GM18858 (cell line): Measurements from ENCODE around the gene GRM5.

Source experiments
- ATAC-seq: cut with Tn5 transposase; IDR thresholded peaks from one replicate; pipeline ENCODE4 v1.9.1; 2021; ENCODE audit not compliant: unreplicated experiment

GRM5 gene

DNA sequence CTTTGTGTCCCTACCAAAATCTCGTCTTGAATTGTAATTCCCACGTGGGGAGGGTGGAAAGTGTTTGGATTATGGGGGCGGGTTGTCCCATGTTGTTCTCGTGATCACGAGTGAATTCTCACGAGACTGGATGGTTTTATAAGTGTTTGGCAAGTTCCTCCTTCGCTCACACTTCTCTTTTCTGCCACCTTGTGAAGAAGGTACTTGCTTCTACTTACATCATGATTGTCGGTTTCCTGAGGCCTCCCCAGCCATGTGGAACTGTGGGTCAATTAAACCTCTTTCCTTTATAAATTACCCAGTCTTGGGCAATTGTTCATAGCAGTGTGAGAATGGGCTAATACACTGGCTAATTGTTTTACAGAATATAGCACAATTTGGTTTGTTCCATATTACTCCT is 326.3 kb downstream of the GRM5 start:
- ATAC-seq, result no peak

DNA sequence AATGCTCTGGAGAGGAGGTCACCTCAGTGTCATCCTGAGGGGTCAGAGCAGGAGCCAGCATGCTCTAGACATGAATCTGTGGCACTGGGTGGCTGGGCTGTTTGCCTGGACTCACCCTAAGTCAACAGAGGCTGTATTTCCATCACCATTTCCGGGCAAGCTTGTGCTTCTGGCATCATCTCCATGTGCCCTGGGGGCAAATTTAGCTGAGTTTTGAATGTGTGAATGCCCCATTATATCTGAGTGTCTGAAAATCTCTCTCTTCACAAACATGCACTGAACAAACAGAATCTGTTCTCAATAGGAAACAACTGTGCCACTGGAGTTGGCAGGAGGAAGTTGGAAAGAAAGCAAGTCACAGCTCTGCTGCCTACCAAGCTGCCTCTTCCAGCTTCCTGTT is 356.2 kb downstream of the GRM5 start:
- no peak for ATAC-seq

DNA sequence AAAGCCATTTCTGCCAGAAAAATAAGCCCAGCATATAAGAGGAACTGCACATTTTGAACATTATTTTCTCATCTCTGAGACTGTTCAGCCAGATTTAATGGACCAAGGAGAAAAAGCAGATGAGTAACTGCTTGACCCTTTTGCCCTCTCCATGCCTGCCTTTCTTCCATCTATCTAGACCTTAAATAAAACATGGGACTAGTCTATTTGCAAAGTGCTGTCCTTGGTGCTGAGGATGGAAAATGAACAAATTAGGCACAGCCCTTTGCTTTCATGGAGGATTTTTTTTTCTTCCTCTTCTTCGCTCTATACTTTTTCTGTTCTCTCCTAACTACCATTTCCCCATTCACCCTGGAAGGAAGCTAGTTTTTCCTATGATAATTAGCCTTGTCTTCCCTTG is 361.3 kb downstream of the GRM5 start:
- no peak for ATAC-seq

DNA sequence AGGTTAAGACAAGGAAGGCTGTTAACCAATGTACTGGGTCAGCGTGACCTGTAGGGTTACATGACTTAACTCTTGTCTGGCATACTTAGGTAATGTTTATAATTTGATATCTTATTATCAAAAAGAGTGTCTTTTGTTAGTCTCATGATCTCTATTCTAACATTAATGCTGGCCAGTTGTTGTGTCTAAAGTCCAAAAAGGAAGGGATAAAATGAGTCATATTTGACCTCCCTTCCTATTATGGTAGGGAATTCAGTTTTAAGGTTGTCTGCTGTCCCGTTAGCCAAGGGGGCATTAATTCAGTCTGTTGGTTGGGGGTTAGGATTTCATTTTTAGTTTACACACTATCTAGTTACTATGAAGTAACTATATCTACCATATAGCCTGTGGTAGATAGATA is 364.0 kb downstream of the GRM5 start:
- no peak for ATAC-seq

DNA sequence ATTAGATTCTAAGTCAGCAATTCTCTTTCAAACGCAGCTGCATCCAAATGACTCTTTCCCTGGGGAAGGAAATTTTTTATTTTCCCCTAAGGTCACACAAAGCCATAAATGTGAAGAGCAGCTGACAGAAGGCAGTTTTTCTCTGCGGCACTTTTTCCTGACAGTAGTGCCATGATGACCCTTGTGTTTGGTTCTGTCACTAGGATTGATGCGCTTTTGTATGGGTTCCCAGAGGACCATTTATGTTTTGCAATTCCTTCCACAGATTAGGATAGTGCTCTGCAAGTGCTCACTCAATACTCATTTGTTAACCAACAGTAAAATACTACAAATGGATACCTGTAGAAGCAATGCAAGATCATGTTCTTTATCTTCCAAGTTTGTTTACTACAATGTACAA is 368.6 kb downstream of the GRM5 start:
- no peak for ATAC-seq

- no peak for ATAC-seq
Measured at GRCh38 chr11:88695689-88696414, 369.9 kb downstream of the GRM5 start.

DNA sequence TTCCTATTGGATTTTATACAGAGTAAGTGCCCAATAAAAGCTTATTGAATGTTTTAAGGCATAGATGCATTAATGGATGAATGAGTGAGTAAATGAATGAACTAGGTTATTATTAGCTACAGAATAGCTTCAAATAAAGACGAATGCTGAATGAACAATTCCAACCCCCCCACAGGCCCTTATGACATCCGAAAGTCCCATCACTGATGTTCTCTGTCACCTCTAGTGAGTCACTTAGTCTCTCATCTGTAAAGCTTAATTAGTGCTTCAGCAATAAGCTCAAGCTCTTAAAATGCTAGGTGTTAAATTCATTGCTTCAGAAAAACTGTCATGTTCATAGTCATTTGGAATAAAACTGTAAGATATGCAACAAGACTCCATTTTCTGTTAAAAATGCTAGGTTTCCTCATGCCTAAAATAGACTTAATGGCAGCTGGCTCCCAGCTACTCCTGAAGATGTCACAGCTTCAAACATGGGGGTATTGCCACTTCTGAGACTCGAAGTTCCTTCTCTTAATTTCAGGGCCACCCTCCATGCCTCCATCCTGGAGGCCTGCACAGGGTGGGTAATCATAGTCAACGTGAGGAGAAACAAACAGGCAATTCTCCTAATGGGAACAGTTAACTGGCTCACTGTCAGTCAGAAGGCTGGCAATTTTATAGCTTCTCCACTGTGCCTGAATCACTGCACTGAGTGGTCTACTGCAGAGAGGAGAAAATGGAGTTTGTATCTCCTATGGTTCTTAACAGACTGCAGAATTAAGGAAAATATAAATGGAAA is 373.3 kb downstream of the GRM5 start:
- no peak for ATAC-seq

DNA sequence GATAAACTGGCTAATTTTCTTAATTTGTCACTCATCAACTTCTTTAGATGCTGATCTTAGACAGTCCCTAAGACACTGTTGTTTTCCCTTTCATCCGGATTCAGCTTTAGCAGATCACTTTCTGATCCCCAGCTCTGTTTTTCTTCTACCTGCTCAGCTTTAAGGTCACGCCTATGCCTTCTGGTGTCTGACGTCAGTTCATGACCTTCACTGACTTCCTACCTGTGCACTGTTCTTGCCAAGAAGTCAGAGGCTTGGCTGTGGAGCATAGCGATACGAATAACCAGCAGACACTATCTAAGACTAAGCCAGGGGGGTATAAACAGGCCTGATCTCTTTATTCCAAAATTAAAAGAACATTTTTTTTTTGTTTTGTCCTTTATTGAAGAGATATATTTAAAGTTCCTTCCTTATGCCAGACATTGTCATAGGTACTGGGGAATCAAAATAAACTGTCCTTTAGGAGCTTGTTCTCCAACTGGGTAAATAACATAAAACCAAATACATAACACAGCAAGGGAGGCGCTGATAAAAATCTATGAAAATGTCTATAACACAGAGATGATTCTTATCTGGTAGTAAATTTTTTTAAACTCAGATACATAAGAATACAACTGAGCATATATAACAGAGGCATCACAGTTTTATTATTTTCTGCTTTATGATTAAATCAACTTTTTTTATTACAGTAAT is 376.1 kb downstream of the GRM5 start:
- ATAC-seq, result no peak

DNA sequence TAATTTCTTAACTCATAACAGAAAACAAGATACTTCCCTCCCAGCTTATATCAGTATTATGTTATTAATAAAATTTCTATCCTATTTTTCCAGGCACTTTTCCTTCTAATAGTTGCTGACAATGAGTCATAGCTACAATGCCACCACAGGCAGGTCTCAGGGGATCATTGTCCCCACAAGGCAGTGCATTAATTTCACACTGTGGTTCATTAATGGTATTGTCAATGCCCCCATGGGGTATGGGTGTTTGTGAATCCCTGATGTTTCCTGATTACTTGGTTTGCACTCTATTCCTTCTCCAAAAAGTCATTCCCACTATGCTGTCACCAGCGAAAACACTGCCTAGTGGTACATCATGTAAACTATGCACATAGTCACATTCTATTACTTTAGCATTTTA is 382.8 kb downstream of the GRM5 start:
- ATAC-seq, result no peak

GRCh38 chr11:88680806-88681205 is 385.0 kb downstream of the GRM5 start:
- no peak for ATAC-seq

GRCh38 chr11:88666364-88666763 is 399.4 kb downstream of the GRM5 start:
- ATAC-seq, result no peak

DNA sequence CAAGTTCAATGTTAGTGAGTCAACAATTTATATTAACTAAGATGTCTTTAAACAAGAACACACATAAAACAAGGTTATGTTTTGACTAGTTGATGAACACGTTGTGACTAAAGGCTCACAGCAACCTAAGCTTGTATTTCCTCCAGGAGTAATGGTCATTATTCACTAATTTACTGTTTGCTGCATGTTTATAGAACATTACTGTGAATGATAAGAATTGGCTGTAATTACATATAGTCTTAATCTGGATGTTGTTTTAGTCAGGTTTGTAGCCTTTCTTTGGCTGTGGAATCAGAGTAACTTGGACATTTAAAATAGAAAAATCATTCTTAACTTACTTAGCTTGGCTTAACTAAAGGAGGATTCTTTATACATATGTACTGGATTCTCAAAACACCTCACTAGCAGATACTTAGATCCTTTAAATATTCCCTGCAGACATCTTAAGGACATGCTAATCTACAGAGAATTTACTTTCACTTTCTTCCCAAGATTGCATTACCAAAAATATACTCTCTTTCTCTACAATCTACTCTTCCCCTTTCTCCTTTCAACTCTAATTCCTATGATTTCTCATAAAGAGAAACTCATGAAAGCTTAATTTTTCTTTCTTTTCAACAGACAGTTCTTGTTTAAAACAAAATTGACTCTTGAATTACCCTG is 408.6 kb downstream of the GRM5 start:
- no peak for ATAC-seq

GRCh38 chr11:88656283-88656682 is 409.5 kb downstream of the GRM5 start:
- no peak for ATAC-seq

- ATAC-seq, result no peak
Measured at GRCh38 chr11:88655656-88656055, 410.1 kb downstream of the GRM5 start.

GRCh38 chr11:88655196-88655595 is 410.6 kb downstream of the GRM5 start:
- no peak for ATAC-seq

GRCh38 chr11:88651556-88651955 is 414.2 kb downstream of the GRM5 start:
- no peak for ATAC-seq

DNA sequence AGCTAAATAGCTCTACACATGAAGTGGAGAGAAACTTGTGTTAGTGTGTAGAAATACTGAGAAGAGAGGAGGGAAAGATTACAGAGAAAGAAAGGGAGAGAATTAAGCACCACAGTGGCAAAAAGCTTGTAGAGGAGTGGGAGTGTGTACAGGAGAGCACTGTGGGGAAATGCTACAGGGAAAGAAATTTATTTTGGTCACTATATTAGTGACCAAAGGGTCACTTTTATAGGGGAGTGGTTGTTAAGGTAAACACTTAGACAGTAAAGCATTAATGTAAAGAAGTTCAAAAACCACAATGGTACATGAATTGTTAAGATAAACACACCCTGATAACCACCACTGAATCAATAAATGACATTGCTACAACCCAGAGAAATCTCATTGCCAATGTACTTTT is 421.1 kb downstream of the GRM5 start:
- no peak for ATAC-seq

DNA sequence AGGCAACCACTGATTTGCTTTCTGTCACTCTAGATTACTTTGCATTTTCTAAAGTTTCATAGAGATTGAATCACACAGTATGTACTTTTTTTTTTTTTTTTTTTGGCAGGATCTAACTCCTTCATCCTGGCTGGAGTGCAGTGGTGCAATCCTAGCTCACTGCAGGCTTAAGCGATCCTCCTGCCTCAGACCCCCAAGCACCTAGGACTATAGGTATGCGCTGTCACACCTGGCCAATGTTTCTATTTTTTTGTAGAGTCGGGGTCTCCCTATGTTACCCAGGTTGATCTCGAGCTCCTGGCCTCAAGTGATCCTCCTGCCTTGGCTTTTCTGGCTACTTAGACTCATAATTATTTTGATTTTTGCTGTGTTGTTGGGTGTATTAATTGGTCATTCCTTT is 433.6 kb downstream of the GRM5 start:
- no peak for ATAC-seq

- no peak for ATAC-seq
Measured at GRCh38 chr11:88631497-88631896, 434.3 kb downstream of the GRM5 start.

DNA sequence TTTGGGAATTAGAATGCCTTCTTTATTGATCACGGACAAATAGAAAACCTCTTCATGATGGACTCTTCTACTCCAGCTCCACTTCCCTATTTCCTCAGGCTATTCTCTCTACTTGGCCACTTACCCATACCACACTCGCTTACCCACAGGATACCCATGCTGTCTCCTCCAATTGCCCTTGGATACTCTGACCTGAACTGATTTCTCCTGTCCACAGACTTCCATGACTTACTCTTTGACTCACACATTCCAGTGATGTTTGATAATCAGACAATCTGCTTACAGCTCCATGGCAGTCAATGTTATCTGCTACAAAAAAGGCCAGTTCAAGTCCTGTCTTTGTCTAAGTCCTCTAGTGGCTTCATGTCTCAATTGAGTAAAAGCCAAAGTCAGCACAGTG is 436.3 kb downstream of the GRM5 start:
- ATAC-seq, result no peak

GRCh38 chr11:88626216-88626615 is 439.6 kb downstream of the GRM5 start:
- no peak for ATAC-seq

DNA sequence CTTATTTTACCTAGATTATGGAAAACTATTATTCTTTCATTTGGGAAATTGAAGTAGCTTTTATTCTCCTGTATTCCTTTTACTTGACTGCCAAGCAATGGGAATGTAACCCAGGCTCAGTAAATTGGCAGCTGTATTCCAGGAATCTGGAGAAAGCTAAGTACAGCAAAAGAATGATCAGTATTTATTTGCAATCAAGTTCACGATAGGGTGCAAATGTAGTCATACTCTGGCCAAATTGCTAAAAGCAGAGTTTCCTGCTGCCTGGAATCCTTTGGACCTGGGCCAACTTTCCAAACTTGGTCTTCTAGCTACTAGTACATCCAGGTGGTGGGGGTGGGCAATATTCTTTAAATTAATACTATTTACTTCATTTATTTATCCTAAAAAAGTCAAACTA is 442.3 kb downstream of the GRM5 start:
- no peak for ATAC-seq
